Heart left ventricle (tissue), 13 donors: ENCODE results near the gene CTNNBIP1.

Experiments used
- CTCF ChIP-seq, 12 donors: fragments of 200-600 bp; sonication (generic) in 4 of 12; IDR thresholded peaks; one replicate each; pipeline versions ENCODE4 v1.5.0 to v1.8.0; 2018 to 2022; ENCODE audit warnings: antibody characterized with exemption in 12 of 12, mild to moderate bottlenecking in 5 of 12
- POLR2A ChIP-seq, 2 donors: fragments of 450-650 bp; IDR thresholded peaks; one replicate each; pipeline ENCODE4 v1.6.1; 2017; ENCODE audit warnings: antibody characterized with exemption in 2 of 2, mild to moderate bottlenecking in 2 of 2, moderate library complexity in 2 of 2
- donor health status: ischemic (EF 13 %, LVEDD 7.1; RV severe dilation, severe dysfunction).
- donor health status: DM: no; HTN: yes; CAD: no.
- donor health status: DM: no; HTN: no; CAD: no.
- donor health status: ischemic (EF 25% LVEDD 6.9; RV normal size, moderate dysfunction).
- donor health status: ischemic (EF 25% LVEDD 5.7; RV mildly dilated, moderate dysfunction).
- donor health status: ischemic (EF 35%, LVEDD 5.7; RV mildly dilated, moderate dysfunction).
- donor health status: nonischemic (EF 11% LVEDD 7.7; RV severe dilation, severe dysfunction).
- donor health status: DM: yes; HTN: yes; CAD: no.
- donor health status: PGD.
- donor health status: ischemic (EF 29% LVEDD 5.4; RV normal size, mild dysfunction).
- donor health status: nonischemic (EF 23%, LVEDD 6.1; RV moderate dilation, normal function).

DNA sequence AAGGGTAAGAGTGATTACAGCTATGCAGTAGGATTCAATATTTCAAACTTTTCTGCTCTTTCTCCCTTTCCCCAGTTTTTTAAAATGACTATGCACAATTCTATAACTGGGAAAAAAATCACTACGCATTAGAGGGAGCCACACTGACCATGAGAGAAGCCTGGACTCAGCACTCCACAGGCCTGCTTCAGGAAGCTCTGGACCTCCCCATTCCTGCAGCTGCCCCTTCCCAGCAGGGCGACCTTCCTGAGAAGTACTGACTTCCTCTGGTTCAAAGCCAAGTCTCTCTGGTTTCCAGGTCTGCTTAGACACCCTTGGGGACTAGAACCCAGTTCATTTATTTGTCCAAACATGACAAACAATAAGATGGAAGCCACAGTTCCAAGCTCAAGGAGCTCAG is 44.3 kb downstream of the CTNNBIP1 start:
- TF ChIP-seq POLR2A (IDR thresholded peaks at IDR 0.05) (no peak), CTCF (IDR thresholded peaks at IDR 0.05) (no peak)
